HG03064 (cell line): ENCODE measurements around the gene EIF1AD.
A peak's percentile ranks its signal among the peaks of the same experiment; 100 is the strongest.
"Not testable (repeated sequence)": the region's sequence is repeated elsewhere in the genome, so short reads cannot be mapped to it uniquely, and the experiment has no call there.

Source experiments
- ATAC-seq: cut with Tn5 transposase; IDR thresholded peaks from one replicate; pipeline ENCODE4 v1.9.1; 2021; ENCODE audit warnings: low read depth; ENCODE audit not compliant: unreplicated experiment

EIF1AD gene, protein sequence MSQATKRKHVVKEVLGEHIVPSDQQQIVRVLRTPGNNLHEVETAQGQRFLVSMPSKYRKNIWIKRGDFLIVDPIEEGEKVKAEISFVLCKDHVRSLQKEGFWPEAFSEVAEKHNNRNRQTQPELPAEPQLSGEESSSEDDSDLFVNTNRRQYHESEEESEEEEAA

DNA sequence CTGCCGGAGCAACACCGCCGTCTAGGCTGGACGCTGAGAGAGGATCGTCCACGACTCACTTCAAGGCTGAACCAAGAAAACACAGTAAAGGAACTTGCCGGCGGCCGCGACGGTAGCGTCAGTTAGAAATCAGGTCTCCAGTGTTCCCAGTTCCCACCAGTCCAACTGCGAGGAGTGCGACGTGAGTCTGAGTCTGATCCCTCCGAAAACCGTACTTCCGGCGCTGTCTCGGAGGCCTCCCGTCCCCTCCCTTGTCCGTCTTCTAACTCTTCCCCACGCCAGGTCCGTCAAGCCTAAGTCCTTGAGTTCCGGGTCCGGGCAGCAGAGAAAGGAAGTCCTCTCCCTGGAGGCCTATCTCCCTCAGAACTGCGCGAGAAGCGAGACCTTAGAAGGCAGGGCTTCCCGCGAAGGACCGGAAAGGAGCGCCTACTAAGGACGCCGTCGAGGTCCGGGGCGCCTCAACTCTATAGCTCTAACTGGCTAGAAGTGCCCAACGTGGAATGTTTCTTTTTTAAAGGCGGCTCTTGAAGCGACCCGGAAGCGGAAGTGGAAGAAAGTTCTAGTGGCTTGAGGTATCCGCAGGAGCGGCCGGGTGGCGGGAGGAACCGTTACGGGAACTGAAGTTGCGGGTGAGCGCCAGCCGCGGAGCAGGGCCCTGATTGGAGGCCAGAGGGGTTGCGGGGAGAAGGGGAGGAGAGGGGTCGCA is at the start of gene EIF1AD, which contains the start of gene BANF1:
TSS of gene EIF1AD (minus strand) at position 216 of the 706 bp plus-strand sequence. CDS start 1,768 bp downstream, outside the sequence.
TSS of gene BANF1 (plus strand) at position 562 of the 706 bp plus-strand sequence. CDS start 748 bp downstream, outside the sequence.
- peak; percentile 68 for ATAC-seq

DNA sequence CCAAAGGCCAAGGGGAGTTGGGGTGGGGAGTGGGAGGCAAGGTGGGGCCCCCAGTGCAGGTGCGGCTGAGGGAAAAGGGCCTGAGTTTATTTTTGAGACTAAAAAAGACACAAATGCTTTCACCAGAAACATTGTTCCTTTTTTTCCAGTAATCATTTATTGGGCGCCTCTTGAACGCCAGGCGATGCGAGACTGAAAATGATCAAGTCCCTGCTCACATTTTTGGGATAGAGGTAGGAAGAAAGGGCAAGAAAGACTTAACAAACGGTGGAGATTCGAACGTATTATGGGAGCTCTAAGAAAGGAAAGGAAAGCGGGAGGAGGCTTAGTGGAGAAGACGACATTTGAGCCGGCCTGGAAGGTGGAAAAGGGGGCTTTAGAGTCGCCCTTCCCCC is 49.4 kb upstream of the EIF1AD start:
- ATAC-seq = no peak

DNA sequence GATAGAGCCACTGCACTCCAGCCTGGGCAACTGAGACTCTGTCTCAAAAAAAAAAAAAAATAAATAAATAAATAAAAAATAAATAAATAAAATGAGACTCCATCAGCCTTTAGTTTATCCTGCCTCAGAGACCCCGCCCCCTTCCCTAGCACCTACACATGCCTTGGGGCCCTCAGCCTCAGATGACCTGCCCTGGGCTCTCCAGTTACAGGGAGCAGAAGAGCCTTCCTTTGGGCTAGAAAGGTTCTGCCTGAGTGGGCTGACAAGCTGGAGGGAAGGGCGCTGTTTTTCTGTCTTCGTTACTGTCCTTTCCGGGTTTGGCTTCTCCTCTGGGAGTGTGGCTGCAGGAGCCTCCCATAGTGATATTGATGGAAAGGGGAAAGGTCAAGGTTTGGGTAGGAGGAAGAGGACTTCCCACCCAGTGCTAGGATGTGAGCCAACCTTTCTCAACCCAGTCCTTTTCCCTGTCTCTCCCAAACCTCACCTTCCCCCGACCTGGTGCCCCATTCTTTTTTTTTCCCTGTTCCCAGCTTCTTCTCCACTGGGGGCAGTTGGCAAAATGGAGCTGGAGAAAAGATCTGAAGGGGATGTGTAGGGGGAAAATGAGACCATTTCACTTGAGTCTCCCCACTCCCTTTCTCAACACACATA is 48.7 kb upstream of the EIF1AD start:
- ATAC-seq = no peak

DNA sequence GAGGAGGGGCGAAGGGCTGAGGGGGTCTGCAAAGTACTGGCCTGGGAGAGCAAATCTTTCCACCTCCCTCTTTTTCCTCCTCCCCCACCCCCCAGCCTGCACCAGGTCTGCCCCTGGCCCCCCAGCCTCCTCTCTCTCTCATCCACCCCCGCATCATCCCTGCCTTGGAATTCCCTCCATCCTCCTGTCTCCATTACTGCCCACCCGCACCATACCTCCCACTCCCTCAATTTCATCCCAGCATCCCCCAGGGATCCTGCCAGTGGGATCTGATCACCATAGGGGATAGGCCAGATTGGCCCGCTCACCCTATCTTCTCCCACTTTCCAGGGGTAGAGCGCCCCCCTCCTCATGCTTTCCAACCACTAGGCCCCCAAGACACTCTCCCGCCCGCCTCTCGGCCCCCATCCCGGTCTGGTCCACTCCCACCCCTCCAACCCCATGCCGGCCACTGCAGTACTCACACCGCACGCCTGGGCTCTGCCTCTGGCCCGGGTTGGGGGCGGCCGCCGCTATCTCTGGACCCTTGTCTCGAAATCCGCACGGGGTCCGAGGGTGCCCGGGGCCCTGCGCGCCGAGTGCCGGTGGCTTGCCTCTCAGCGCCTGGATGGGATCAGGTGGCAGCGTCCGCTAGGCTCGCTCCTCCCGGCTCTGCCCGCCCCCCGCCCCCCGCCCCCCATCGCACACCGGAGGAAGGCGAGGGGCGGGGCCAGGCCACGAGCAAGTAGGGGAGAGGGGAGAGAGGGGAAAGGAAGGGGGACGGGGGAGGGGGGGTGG is 46.8 kb upstream of the EIF1AD start, which contains the start of gene GAL3ST3:
TSS of gene GAL3ST3 (minus strand) at position 615 of the 777 bp plus-strand sequence. CDS start 3,746 bp downstream, outside the sequence.
- no peak for ATAC-seq

DNA sequence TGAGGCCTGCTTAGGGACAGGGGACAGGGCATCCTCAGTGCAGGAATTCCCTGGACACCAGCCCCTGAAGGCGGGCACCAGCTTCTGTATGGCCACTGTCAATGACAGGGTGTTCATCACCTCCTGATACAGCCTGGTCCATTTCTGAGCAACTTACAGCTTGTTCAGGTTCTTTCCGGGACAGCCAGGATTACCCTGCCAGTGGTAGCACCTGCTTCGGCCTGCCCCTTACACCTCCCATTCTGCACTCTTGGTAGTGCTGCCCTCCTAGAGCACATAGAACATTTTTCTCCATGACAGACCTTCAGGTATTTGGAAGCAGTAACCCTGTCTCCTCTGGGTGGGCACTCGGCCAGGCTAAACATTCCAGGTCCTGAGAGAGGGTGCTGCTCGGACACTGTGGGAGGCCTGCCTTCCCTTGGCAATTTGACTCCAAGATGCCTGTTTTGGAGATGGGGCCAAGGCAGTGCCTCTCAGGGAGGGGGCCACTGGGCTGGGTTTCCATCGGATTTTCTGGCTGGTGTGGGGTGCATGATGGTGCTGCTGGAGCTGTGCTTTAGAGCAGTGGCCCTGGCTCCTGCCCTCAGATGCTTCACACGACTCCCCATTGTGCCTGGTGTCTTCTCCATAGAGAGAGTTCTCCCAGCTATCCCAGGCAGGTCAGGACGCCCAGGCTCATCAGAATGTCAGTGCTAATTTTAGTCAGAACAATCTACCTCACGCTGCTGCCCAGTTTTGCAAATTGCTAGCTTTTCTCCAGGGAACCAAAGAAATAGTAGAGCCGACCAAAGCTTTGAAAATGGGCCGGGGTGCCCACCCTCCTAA is 45.8 kb upstream of the EIF1AD start:
- ATAC-seq = no peak

DNA sequence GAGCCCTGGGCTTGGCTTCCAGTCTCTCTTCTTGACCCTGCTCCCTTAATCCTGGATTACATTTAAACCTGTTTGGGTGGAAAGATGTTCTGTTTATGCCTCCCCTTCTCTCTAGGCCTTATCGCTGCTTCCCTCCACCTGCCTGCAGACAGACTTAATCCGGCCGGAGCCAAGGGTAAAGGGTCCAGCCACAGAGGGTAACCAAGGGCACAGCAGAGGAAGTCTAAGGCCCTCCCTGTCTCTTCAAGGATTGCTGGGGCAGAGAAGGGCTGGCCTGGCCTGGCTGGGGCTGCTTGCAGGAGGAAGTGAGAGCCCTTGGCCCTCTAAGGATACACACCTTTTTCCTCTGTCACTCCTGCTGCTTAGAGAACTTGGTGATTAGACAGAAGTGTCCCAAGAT is 44.9 kb upstream of the EIF1AD start:
- ATAC-seq = no peak

DNA sequence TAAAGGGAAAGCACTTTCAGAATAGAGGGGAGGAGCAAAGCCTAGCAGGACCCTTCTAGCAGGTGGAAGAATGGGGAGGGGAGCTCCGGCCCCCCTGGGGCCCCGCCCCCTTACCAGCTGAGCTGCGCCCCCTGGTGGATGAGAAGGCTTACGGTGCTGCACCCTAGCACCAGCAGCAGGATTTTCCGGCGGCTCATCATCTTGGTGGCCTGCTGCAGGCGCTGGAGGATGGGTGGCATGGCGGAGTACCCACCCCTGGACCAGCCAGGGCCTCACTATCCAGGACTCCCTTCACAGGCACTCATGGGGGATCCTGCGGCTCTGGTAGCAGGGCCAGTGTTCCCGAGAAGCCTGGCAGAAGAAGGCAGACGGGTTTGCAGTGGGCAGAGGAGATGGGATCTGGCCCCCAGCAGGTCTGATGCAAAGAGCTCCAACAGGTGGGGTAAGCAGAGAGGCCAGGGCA is 43.3 kb upstream of the EIF1AD start:
- no peak for ATAC-seq

DNA sequence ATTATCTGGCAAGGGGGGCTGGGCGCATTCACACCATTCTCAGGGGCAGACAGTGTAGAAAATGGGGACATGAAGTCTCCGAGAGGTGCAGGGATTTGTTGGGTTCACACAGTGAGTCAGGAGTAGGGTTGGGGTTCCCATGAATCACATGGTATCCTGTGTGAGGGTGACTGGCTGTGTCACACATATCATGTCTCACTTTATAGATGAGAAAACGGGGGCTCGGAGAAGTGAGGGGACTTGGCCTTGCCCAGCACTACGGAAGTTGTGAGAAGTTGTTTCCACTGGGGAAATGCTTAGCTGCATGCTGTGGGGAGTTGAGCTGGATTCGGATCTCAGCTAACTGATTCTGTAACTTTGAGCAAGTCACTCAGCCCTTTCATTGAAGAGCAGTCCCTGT is 42.8 kb upstream of the EIF1AD start:
- ATAC-seq = no peak

DNA sequence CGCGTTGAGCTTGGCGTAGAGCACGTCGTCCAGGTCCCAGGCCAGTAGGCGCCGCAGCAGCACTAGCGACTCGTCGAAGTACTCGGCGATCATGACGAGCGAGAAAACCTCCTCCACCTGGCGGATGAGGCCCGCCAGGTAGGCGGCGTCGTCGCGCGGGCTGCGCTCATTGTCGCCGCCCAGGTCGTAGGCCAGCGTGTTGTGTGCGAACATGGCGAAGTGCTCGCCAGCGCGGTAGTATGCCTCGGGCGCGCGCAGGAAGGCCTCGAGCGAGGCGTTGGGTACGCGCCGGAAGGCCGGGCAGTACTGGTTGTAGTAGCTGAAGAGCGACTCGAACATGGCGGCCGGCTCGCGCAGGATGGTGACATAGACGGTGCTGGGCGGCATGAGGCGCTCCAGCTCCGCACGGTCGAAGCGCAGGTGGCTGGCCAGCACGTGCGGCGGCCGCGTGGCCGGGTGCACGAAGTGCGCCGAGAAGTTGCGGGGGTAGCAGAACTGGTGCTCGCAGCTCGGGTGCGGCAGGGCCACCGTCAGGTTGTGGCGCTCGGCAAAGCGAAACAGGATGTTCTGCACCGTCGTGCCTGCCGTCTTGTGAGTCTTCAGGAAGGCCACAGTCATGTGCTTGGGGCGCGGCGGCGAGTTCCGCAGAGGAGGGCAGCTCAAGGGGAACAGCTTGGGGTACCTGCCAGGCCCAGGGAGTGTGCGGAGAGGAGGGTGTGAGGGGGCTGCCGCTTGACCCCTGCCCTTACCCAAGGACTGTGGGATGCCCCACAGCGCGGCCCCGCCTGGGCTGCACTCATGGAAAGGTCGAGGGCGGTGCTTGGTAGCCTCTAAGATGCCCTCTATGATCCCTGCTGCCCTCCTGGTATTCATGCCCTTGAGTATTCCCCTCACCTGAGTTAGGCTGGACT is 41.3 kb upstream of the EIF1AD start:
- ATAC-seq = no peak

DNA sequence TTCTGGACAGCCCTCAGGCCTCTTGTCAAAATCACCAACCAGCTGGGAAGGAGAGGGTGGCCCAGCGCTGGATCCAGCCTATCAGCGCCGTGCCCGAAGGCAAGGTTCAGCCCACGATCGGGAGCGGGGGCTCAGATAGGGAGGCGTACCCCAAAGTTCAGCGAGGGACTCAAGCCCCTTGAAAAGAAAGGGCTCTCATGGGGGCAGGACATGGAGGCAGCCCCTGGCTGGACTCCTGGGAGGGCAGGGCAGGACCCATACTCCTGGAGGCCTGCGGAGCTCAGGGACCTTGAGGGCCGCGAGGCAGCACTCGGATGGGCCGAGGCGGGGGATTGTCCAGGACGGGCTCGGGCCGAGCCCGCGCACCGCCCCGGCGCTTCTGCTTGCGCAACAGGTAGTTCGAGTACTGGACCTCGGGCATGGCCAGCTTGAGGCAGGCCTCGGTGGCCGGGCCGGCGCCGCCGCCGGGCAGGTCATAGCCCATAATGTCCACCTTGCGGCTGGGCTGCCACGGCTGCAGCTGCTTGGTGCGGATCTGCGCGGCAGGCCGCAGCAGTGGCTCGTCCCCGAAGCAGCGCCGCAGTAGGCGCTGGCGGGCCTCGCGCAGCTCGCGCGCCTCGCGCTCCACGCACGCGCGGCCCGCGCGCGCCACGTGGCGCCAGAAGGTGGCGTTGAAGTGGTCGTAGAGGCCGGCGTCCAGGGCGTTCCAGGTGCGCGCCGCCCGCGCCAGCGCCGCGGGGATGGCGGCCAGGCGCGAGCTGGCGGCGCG is 40.5 kb upstream of the EIF1AD start:
- ATAC-seq = no peak

DNA sequence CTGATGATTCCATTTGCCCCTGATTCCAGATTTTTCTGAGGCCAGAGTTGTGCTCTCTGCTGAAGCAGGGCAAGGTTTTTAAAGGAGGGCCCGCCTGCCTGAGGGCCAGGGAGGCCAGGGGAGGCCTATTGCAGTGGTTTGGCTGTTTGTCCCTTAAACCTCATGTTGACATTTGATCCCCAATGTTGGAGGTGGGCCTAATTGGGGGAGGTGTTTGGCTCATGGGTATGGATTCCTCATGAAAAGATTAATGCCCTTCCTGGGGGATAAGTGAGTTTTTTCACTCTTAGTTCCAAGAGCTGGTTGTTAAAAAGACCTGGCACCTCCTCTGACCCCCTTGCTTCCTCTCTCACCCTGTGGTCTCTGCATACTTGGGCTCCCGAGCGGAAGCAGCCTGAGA is 37.8 kb upstream of the EIF1AD start:
- no peak for ATAC-seq

DNA sequence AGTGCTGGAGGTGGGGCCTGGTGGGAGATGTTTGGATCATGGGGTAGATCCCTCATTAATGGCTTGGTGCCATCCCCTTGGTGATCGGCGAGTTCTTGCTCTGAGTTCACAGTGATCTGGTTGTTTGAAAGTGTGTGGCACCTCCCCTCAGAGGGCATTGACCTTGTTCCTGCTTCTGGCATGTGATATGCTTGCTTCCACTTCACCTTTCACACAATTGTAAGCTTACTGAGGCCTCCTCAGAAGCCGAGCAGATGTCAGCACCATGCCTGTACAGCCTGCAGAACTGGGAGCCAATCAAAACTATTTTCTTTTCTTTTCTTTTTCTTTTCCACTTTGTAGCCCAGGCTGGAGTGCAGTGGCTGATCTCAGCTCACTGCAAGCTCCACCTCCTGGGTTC is 35.4 kb upstream of the EIF1AD start:
- ATAC-seq = no peak

DNA sequence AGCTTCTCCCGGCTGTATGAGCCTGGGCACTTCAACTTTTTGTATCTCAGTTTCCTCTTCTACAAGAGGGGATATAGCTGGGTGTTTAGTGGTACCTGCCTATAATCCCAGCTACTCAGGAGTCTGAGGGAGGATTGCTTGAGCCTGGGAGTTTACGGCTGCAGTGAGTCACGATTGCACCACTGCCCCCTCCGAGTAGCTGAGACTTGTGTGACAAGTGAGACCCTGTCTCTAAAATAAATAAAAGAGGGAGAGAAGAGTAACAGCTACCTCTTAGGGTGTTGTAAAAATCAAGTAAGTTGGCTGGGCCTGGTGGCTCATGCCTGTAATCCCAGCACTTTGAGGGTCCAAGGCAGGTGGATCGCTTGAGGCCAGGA is 34.4 kb upstream of the EIF1AD start:
- no peak for ATAC-seq

DNA sequence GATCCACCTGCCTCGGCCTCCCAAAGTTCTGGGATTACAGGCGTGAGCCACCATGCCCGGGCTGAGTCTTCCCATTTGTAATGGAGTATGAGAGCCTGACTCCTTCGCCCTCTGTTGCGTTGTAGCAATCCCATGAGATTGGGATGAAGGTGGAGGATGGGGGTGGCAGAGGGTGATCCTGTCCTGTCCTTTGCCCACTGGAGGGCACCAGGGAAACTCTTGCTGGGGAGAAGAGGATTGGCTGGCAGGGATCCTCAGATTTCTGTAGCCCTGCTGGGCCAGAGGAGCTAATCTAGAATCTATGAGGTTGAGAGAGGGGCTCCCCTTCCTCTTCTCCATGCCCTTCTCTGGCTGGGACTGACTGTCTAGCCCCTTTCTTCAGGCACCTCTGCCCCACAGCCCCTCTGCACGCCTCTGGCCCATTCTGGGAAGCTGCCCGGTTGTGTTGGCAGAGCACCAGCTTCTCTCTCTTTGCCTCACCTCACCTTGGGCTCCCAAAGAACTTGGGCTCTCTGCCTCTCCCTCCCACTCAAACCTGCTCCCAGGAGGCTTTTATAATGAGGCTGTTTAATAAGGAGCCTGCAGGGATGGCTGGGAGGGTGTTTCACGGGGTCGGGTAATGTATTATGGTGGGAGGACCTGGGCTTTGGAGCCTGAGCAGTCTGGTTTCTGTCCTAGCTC is 33.8 kb upstream of the EIF1AD start:
- no peak for ATAC-seq

DNA sequence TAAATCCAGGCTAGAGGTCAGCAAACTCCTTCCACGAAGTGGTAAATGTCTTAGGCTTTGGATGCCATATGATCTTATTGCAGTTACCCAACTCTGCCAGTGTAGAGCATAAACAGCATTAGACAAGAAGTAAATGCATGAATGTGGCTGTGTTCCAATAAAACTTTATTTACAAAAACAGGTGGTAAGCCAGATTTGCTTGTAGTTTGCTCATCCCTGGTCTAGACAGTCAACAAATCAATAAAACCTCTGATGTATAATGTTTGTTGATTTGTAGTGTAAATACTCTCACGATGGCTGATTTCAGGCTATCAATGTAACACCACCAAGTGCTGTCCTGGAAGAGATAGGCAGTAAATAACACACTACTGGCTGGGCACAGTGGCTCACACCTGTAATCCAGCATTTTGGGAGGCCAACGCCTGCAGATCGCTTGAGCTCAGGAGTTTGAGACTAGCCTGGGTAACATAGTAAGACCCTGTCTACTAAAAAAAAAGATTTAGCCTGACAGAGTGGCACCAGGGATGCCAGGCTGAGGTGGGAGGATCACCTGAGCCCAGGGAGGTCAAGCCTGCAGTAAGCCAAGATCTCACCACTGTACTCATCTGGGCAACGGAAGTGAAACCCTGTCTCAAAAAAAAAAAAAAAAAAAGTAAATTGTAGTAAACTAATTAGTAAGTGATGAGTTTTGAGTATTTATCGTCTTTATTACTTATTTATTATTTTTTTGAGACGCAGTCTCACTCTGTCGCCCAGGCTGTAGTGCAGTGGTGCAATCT is 31.2 kb upstream of the EIF1AD start:
- ATAC-seq = no peak

DNA sequence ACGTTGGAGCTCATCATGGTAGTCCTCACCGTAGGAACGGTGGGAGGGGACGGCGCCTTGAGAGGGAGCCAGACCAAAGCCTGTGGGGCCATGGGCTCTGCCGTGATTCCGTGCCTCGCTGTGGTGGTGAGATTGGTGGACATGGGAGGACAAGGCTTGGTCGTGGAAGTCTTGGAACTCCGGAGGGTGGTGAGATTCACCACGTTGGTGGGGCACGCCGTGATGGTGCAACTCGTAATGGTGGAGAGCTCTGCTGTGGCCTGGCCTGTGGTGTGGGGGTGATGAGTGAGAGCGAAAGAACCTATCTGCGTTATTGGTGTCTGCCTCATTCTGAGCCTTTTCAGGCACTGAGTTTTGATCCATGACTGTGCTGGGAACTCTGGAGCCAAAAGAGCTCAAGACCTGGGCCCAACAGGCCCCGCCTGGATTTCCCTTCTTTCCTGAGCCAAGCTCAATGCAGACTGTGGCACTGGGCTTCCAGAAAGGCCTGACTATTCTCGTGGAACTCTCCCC is 24.1 kb upstream of the EIF1AD start, which contains the start of gene CATSPER1:
TSS of gene CATSPER1 (minus strand) at position 463 of the 513 bp plus-strand sequence. CDS start at position 363, 100 bp downstream.
- ATAC-seq = no peak

DNA sequence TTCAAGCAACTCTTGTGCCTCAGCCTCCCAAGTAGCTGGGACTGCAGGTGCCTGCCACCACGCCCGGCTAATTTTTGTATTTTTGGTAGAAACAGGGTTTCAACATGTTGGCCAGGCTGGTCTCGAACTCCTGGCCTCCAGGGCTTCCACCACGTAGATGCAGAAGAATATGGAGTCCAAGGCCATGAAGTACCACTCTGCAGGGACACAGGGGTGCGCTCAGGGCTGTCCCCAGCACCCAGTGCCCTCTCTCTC is 21.2 kb upstream of the EIF1AD start:
- ATAC-seq = not testable (repeated sequence)
